HCT116 (cell line): ENCODE data around the gene SPEF2. TPM values are rescaled to one million over a fixed set of nuclear protein-coding genes. Genes with fewer than 3 reads are reported as not detected.

Source experiments
- ATAC-seq: fragments of 200-7000 bp; cut with Tn5 transposase; 2 replicates; pipeline ENCODE4 v1.9.1; 2020; ENCODE audit warnings: mild to moderate bottlenecking, moderate library complexity
- BruUV-seq: library from RNA; stranded (reverse); fragments of 400-500 nt; replicated peaks from 2 replicates; lab custom pipeline; 2021; lab: Mats Ljungman, UMichigan
- CTCF ChIA-PET: fragments of 300-600 bp; sonication (Branson Sonifier 250); formaldehyde crosslinking; loops from one replicate; lab custom pipeline; 2021; ENCODE audit warnings: antibody characterized with exemption; lab: Charles Lee
- POLR2A ChIA-PET: fragments of 300-600, 350-600 bp; sonication (Branson Sonifier 250); formaldehyde crosslinking; loops from one replicate; lab custom pipeline; 2021; ENCODE audit warnings: antibody characterized with exemption; lab: Charles Lee
- RAD21 ChIA-PET, 2 experiments: fragments of 300-600 bp; sonication (Branson Sonifier 250); formaldehyde crosslinking; loops; one replicate each; lab custom pipeline; 2023; ENCODE audit warnings: low total read pairs in 2 of 2; ENCODE audit not compliant: uncharacterized antibody in 2 of 2, unreplicated experiment in 2 of 2, low non-redundant PET in 1 of 2; lab: Charles Lee
- DNase-seq: peaks from one replicate; pipeline ENCODE4 v3.0.0-alpha.2; 2010; ENCODE audit warnings: low read depth, low spot score
- H2AFZ ChIP-seq: fragments of 200-600 bp; shearing (Covaris generic), sonication (generic); 2 replicates; pipeline ENCODE4 v1.6.1; 2017; ENCODE audit warnings: low read depth, mixed run types, mixed read lengths, antibody characterized with exemption, low read length; ENCODE audit not compliant: poor library complexity, severe bottlenecking
- H3K27ac ChIP-seq: 2 replicates; pipeline ENCODE4 v1.5.1; 2012; ENCODE audit warnings: low read depth, low read length
- H3K27me3 ChIP-seq: fragments of 200-600 bp; sonication (generic); 2 replicates; pipeline ENCODE4 v1.6.1; 2016; ENCODE audit warnings: mixed run types, low read length, mixed read lengths; ENCODE audit not compliant: insufficient read depth
- H3K36me3 ChIP-seq, 2 experiments: fragments of 200-500 bp in 1 of 2; fragments of 200-600 bp in 1 of 2; sonication (Bioruptor generic) in 1 of 2; sonication (generic) in 1 of 2; 2 replicates each; pipeline versions ENCODE4 v1.5.1 to v1.6.1; 2014 to 2016; ENCODE audit warnings: low read length in 2 of 2, inconsistent platforms in 1 of 2, mixed read lengths in 1 of 2, mixed run types in 1 of 2; ENCODE audit not compliant: insufficient read depth in 2 of 2, control insufficient read depth in 1 of 2
- H3K4me1 ChIP-seq, 2 experiments: fragments of 200-600 bp in 1 of 2; sonication (generic) in 1 of 2; 2 replicates each; pipeline versions ENCODE4 v1.5.1 to v1.6.1; 2012 to 2017; ENCODE audit warnings: low read length in 2 of 2, inconsistent platforms in 1 of 2, mild to moderate bottlenecking in 1 of 2, mixed read lengths in 1 of 2, mixed run types in 1 of 2, moderate library complexity in 1 of 2; ENCODE audit not compliant: insufficient read depth in 2 of 2, control insufficient read depth in 1 of 2
- H3K4me2 ChIP-seq: fragments of 200-600 bp; sonication (generic); 2 replicates; pipeline ENCODE4 v1.6.1; 2017; ENCODE audit warnings: mixed run types, low read length, mixed read lengths
- H3K4me3 ChIP-seq, 2 experiments: fragments of 200-600 bp in 1 of 2; sonication (generic) in 1 of 2; replicated peaks in 1 of 2; 2 replicates each; pipeline ENCODE4 v1.5.1; 2011 to 2016; ENCODE audit warnings: low read length in 2 of 2, control low read depth in 1 of 2, low read depth in 1 of 2, mild to moderate bottlenecking in 1 of 2, mixed read lengths in 1 of 2, mixed run types in 1 of 2
- H3K79me2 ChIP-seq: fragments of 200-600 bp; sonication (generic); 2 replicates; pipeline ENCODE4 v1.6.1; 2017; ENCODE audit warnings: mild to moderate bottlenecking, mixed run types, low read length, moderate library complexity, mixed read lengths; ENCODE audit not compliant: insufficient read depth
- H3K9ac ChIP-seq: fragments of 200-600 bp; sonication (generic); 2 replicates; pipeline ENCODE4 v1.6.1; 2016; ENCODE audit warnings: low read length, mixed read lengths
- H3K9me2 ChIP-seq: fragments of 200-600 bp; sonication (generic), shearing (Covaris generic); 2 replicates; pipeline ENCODE4 v1.6.1; 2017; ENCODE audit warnings: mixed run types, mild to moderate bottlenecking, moderate library complexity; ENCODE audit not compliant: insufficient read depth
- H3K9me3 ChIP-seq, 2 experiments: fragments of 200-500 bp in 1 of 2; fragments of 200-600 bp in 1 of 2; sonication (Bioruptor generic) in 1 of 2; sonication (generic) in 1 of 2; 2 replicates each; pipeline ENCODE4 v1.6.1; 2014 to 2017; ENCODE audit warnings: low read length in 2 of 2, mixed read lengths in 2 of 2, inconsistent platforms in 1 of 2, low read depth in 1 of 2, mild to moderate bottlenecking in 1 of 2, mixed run types in 1 of 2, moderate library complexity in 1 of 2; ENCODE audit not compliant: control insufficient read depth in 1 of 2, insufficient read depth in 1 of 2
- H4K20me1 ChIP-seq: fragments of 200-600 bp; sonication (generic), shearing (Covaris generic); 2 replicates; pipeline ENCODE4 v1.6.1; 2017; ENCODE audit warnings: mixed run types, mild to moderate bottlenecking, moderate library complexity; ENCODE audit not compliant: insufficient read depth
- ATF3 ChIP-seq: IDR thresholded peaks from 2 replicates; pipeline ENCODE4 v1.6.1; 2012
- CEBPB ChIP-seq: IDR thresholded peaks from 2 replicates; pipeline ENCODE4 v1.6.1; 2012; ENCODE audit warnings: low read depth
- EZH2phosphoT487 ChIP-seq: fragments of 200-600 bp; IDR thresholded peaks from 2 replicates; pipeline ENCODE4 v1.6.1; 2018; ENCODE audit warnings: antibody characterized with exemption, borderline replicate concordance
- MAX ChIP-seq: IDR thresholded peaks from 2 replicates; pipeline ENCODE4 v1.6.1; 2012
- POLR2A ChIP-seq: IDR thresholded peaks from 2 replicates; pipeline ENCODE4 v1.7.0; 2011; ENCODE audit warnings: borderline replicate concordance; ENCODE audit not compliant: insufficient read depth, insufficient read length; ENCODE audit errors: extremely low read depth
- RAD21 ChIP-seq: IDR thresholded peaks from 2 replicates; pipeline ENCODE4 v1.6.1; 2012; ENCODE audit warnings: low read depth, mild to moderate bottlenecking
- YY1 ChIP-seq: IDR thresholded peaks from 2 replicates; pipeline ENCODE4 v1.6.1; 2011; ENCODE audit warnings: low read length, low read depth, moderate library complexity, mild to moderate bottlenecking; ENCODE audit not compliant: insufficient replicate concordance; ENCODE audit errors: extremely low read depth
- ZBTB33 ChIP-seq: IDR thresholded peaks from 2 replicates; pipeline ENCODE4 v1.6.1; 2011; ENCODE audit warnings: mild to moderate bottlenecking, low read length, moderate library complexity; ENCODE audit not compliant: insufficient replicate concordance; ENCODE audit errors: extremely low read depth
- ZFX ChIP-seq: fragments of 450-650 bp; IDR thresholded peaks from 2 replicates; pipeline ENCODE4 v1.6.1; 2017
- ZNF274 ChIP-seq: fragments of 200-500 bp; sonication (Bioruptor generic); IDR thresholded peaks from 2 replicates; pipeline ENCODE4 v1.6.1; 2014; ENCODE audit warnings: mild to moderate bottlenecking, low read depth, low read length, inconsistent platforms
- intact Hi-C: fragments of 100-400 bp; cut with micrococcal nuclease; formaldehyde crosslinking; loops from 2 replicates; pipeline ENCODE4 v1.10.0; 2022
- total RNA-seq: library from RNA; stranded (reverse); gene quantifications from one replicate; pipeline ENCODE4 v1.2.1, GENCODE V29; 2021; ENCODE audit not compliant: unreplicated experiment

The SPEF2 gene
- total RNA-seq, 1 experiment from 2014 or later = 4.6 TPM

- H4K20me1 ChIP-seq = no peaks in the 10 kb centered on the region
- ChIA-PET CTCF (no interaction called here), POLR2A (no interaction called here), RAD21 (no interaction called here)
- H3K27me3 ChIP-seq = peaks cover 5% of the 10 kb centered on the region; the same call in 1 of the 2 replicates
- BruUV-seq = no TSS peak
- ATAC-seq = no peak
- no peak overlapping the region for H3K4me3 ChIP-seq
- no peaks in the 10 kb centered on the region for H3K36me3 ChIP-seq
- intact Hi-C loops = no loop called here
- DNase-seq = no peak
- no peak overlapping the region for H2AFZ ChIP-seq
- H3K4me1 ChIP-seq = no peaks in the 10 kb centered on the region
- no peaks in the 10 kb centered on the region for H3K9me3 ChIP-seq
- H3K9me2 ChIP-seq = no peaks in the 10 kb centered on the region
- H3K79me2 ChIP-seq = no peaks in the 10 kb centered on the region
- no peak overlapping the region for H3K27ac ChIP-seq
- TF ChIP-seq CEBPB = no peak
- no peak overlapping the region for H3K4me2 ChIP-seq
- H3K9ac ChIP-seq = no peak overlapping the region
Observed at GRCh38 chr5:35752012-35752411, 134.3 kb downstream of the SPEF2 start.

GRCh38 chr5:35753500-35753899 lies 135.8 kb downstream of the SPEF2 start:
- ChIA-PET RAD21 (no interaction called here), CTCF (no interaction called here), POLR2A (no interaction called here)
- Histone ChIP-seq H3K36me3 (no peaks in the 10 kb centered on the region), H4K20me1 (no peaks in the 10 kb centered on the region), H3K27me3 (peaks cover 5% of the 10 kb centered on the region; the same call in 1 of the 2 replicates), H3K4me2 (no peak overlapping the region), H3K9me2 (no peaks in the 10 kb centered on the region), H3K9ac (no peak overlapping the region), H3K4me3 (no peak overlapping the region), H3K9me3 (no peaks in the 10 kb centered on the region), H3K4me1 (no peaks in the 10 kb centered on the region), H3K79me2 (no peaks in the 10 kb centered on the region), H2AFZ (no peak overlapping the region), H3K27ac (no peak overlapping the region)
- no TSS peak for BruUV-seq
- no peak for TF ChIP-seq MAX
- TF ChIP-seq EZH2phosphoT487 = no peak
- no peak for TF ChIP-seq ZBTB33
- no peak for TF ChIP-seq ZFX
- no peak for TF ChIP-seq ATF3
- TF ChIP-seq POLR2A = no peak
- TF ChIP-seq RAD21 = no peak
- TF ChIP-seq YY1 = no peak
- TF ChIP-seq ZNF274 = no peak
- no peak for DNase-seq
- intact Hi-C loops = no loop called here
- no peak for ATAC-seq
